H1 (cell line): ENCODE results near the gene TANC1. TPM values are rescaled to one million over a fixed set of nuclear protein-coding genes. Genes with fewer than 3 reads are reported as not detected.

ENCODE experiments used
- CTCF ChIA-PET: fragments of 300-600 bp; sonication (Branson Sonifier 250); formaldehyde crosslinking; loops from one replicate; lab custom pipeline; 2021; ENCODE audit not compliant: partially characterized antibody; lab: Charles Lee
- POLR2A ChIA-PET: fragments of 300-600 bp; sonication (Branson Sonifier 250); formaldehyde crosslinking; loops from one replicate; lab custom pipeline; 2021; ENCODE audit warnings: inconsistent platforms; ENCODE audit not compliant: partially characterized antibody; lab: Charles Lee
- DNase-seq, 2 experiments: peaks; one replicate each; pipeline versions ENCODE4 v3.0.0 to v3.0.0-alpha.2; 2010 to 2022; ENCODE audit warnings: low spot score in 2 of 2, low read depth in 1 of 2, mixed read lengths in 1 of 2
- FAIRE-seq: peaks from 2 replicates; lab custom pipeline; 2011; peaks lifted over from hg19 to GRCh38; lab: Jason Lieb, UNC
- H2AFZ ChIP-seq: 2 replicates; pipeline ENCODE4 v1.8.1; 2012; ENCODE audit warnings: low read length, inconsistent platforms
- H2AK5ac ChIP-seq: 2 replicates; pipeline ENCODE4 v1.6.1; 2013; ENCODE audit warnings: low read depth, low read length
- H2BK120ac ChIP-seq: replicated peaks from 2 replicates; pipeline ENCODE3; 2013; ENCODE audit warnings: low read depth, low read length, inconsistent platforms
- H2BK12ac ChIP-seq: 2 replicates; pipeline ENCODE4 v1.6.1; 2013; ENCODE audit warnings: low read depth, low read length
- H2BK15ac ChIP-seq: 2 replicates; pipeline ENCODE4 v1.6.1; 2013; ENCODE audit warnings: low read length
- H2BK20ac ChIP-seq: 2 replicates; pipeline ENCODE4 v1.6.1; 2013; ENCODE audit warnings: low read length
- H2BK5ac ChIP-seq: 2 replicates; pipeline ENCODE4 v1.6.1; 2013; ENCODE audit warnings: low read depth, low read length
- H3K14ac ChIP-seq: 2 replicates; pipeline ENCODE4 v1.6.1; 2013; ENCODE audit warnings: inconsistent platforms; ENCODE audit not compliant: insufficient read length
- H3K18ac ChIP-seq: 2 replicates; pipeline ENCODE4 v1.6.1; 2013; ENCODE audit warnings: low read length; ENCODE audit errors: extremely low read depth
- H3K23ac ChIP-seq: 2 replicates; pipeline ENCODE4 v1.6.1; 2013; ENCODE audit warnings: inconsistent platforms; ENCODE audit not compliant: insufficient read length
- H3K23me2 ChIP-seq: 2 replicates; pipeline ENCODE4 v1.6.1; 2013; ENCODE audit warnings: low read depth, low read length
- H3K27ac ChIP-seq: 2 replicates; pipeline ENCODE4 v1.6.1; 2011; ENCODE audit warnings: low read depth, low read length, inconsistent platforms
- H3K27me3 ChIP-seq, 4 experiments: replicated peaks in 1 of 4; 1 replicate in 1 of 4; 2 replicates in 3 of 4; pipeline versions ENCODE4 v1.6.1 to v1.8.1; 2011 to 2013; ENCODE audit warnings: low read length in 3 of 4, mild to moderate bottlenecking in 3 of 4, inconsistent platforms in 2 of 4, mixed read lengths in 2 of 4, moderate library complexity in 1 of 4; ENCODE audit not compliant: control insufficient read depth in 3 of 4, insufficient read depth in 3 of 4; ENCODE audit errors: extremely low read depth in 1 of 4
- H3K36me3 ChIP-seq, 4 experiments: 2 replicates each; pipeline versions ENCODE4 v1.6.1 to v1.8.1; 2011 to 2013; ENCODE audit warnings: mild to moderate bottlenecking in 4 of 4, low read length in 3 of 4, moderate library complexity in 2 of 4, control low read depth in 1 of 4, inconsistent platforms in 1 of 4; ENCODE audit not compliant: insufficient read depth in 4 of 4, control insufficient read depth in 2 of 4
- H3K4ac ChIP-seq: replicated peaks from 2 replicates; pipeline ENCODE3; 2013; ENCODE audit warnings: low read length, low read depth, mixed read lengths, inconsistent platforms; ENCODE audit not compliant: insufficient read length
- H3K4me1 ChIP-seq, 4 experiments: replicated peaks in 1 of 4; 1 replicate in 1 of 4; 2 replicates in 3 of 4; pipeline versions ENCODE4 v1.6.1 to v1.8.1; 2011 to 2013; ENCODE audit warnings: low read length in 3 of 4, inconsistent platforms in 2 of 4, mixed read lengths in 1 of 4; ENCODE audit not compliant: insufficient read depth in 4 of 4, control insufficient read depth in 3 of 4
- H3K4me2 ChIP-seq, 2 experiments: 2 replicates each; pipeline versions ENCODE4 v1.6.1 to v1.8.1; 2011 to 2013; ENCODE audit warnings: low read depth in 2 of 2, low read length in 2 of 2, control low read depth in 1 of 2, inconsistent platforms in 1 of 2, mild to moderate bottlenecking in 1 of 2; ENCODE audit not compliant: insufficient read depth in 1 of 2
- H3K4me3 ChIP-seq, 4 experiments: fragments of 200-600, 300-600 bp in 1 of 4; sonication (generic), shearing (Covaris generic), sonication (Bioruptor Twin) in 1 of 4; 2 replicates each; pipeline versions ENCODE4 v1.5.1 to v1.8.1; 2011 to 2016; ENCODE audit warnings: low read length in 4 of 4, low read depth in 3 of 4, control low read depth in 2 of 4, inconsistent platforms in 2 of 4, mild to moderate bottlenecking in 2 of 4, mixed read lengths in 1 of 4, moderate library complexity in 1 of 4; ENCODE audit not compliant: insufficient read depth in 2 of 4; ENCODE audit errors: extremely low read depth in 1 of 4
- H3K56ac ChIP-seq: replicated peaks from 2 replicates; pipeline ENCODE3; 2013; ENCODE audit warnings: low read depth, mild to moderate bottlenecking, mixed read lengths, low read length, inconsistent platforms; ENCODE audit not compliant: insufficient read length
- H3K79me1 ChIP-seq: 2 replicates; pipeline ENCODE4 v1.6.1; 2013; ENCODE audit warnings: low read depth, low read length, control low read depth
- H3K79me2 ChIP-seq, 2 experiments: 2 replicates each; pipeline versions ENCODE4 v1.6.1 to v1.8.1; 2012 to 2013; ENCODE audit warnings: low read length in 2 of 2, mild to moderate bottlenecking in 2 of 2, inconsistent platforms in 1 of 2; ENCODE audit not compliant: insufficient read depth in 2 of 2, control insufficient read depth in 1 of 2
- H3K9ac ChIP-seq, 4 experiments: replicated peaks in 1 of 4; 1 replicate in 1 of 4; 2 replicates in 3 of 4; pipeline versions ENCODE4 v1.6.1 to v1.8.1; 2011 to 2013; ENCODE audit warnings: low read depth in 3 of 4, low read length in 3 of 4, control low read depth in 2 of 4, mild to moderate bottlenecking in 2 of 4, moderate library complexity in 2 of 4, inconsistent platforms in 1 of 4; ENCODE audit errors: extremely low read depth in 1 of 4
- H3K9me3 ChIP-seq, 2 experiments: 2 replicates each; pipeline versions ENCODE4 v1.6.1 to v1.8.1; 2012 to 2013; ENCODE audit warnings: mild to moderate bottlenecking in 2 of 2, moderate library complexity in 2 of 2, control low read depth in 1 of 2, inconsistent platforms in 1 of 2, low read depth in 1 of 2, low read length in 1 of 2, mixed read lengths in 1 of 2; ENCODE audit not compliant: insufficient read depth in 2 of 2
- H4K20me1 ChIP-seq, 2 experiments: replicated peaks in 1 of 2; 2 replicates each; pipeline versions ENCODE3 to v1.8.1; 2011 to 2013; ENCODE audit warnings: inconsistent platforms in 2 of 2, low read length in 2 of 2, mild to moderate bottlenecking in 1 of 2; ENCODE audit not compliant: insufficient read depth in 2 of 2, control insufficient read depth in 1 of 2
- H4K5ac ChIP-seq: 2 replicates; pipeline ENCODE4 v1.6.1; 2013; ENCODE audit warnings: low read length, low read depth, mixed read lengths, inconsistent platforms; ENCODE audit not compliant: insufficient read length
- H4K8ac ChIP-seq: 2 replicates; pipeline ENCODE4 v1.8.0; 2013; ENCODE audit warnings: mild to moderate bottlenecking, moderate library complexity, low read length, inconsistent platforms; ENCODE audit not compliant: insufficient read depth; ENCODE audit errors: extremely low read depth
- H4K91ac ChIP-seq: replicated peaks from 2 replicates; pipeline ENCODE3; 2013; ENCODE audit warnings: low read length, mixed read lengths, inconsistent platforms; ENCODE audit not compliant: insufficient read length
- BACH1 ChIP-seq: IDR thresholded peaks from 2 replicates; pipeline ENCODE4 v1.6.1; 2012; ENCODE audit warnings: low read length, improper control_type of control experiment
- CBX5 ChIP-seq: fragments of 300-800, 300-1000 bp; sonication (generic); IDR thresholded peaks from 2 replicates; pipeline ENCODE4 v1.7.1; 2016; ENCODE audit warnings: antibody characterized with exemption, low read length, low read depth
- RFX5 ChIP-seq: IDR thresholded peaks from 2 replicates; pipeline ENCODE4 v1.6.1; 2011; ENCODE audit warnings: low read depth, low read length, improper control_type of control experiment, borderline replicate concordance
- SIN3A ChIP-seq, 2 experiments: IDR thresholded peaks in 1 of 2; conservative IDR thresholded peaks in 1 of 2; 2 replicates each; pipeline ENCODE4 v1.6.1; 2011 to 2012; ENCODE audit warnings: low read length in 2 of 2, improper control_type of control experiment in 1 of 2, low read depth in 1 of 2, mild to moderate bottlenecking in 1 of 2
- SUZ12 ChIP-seq: fragments of 200-600 bp; sonication (generic); IDR thresholded peaks from 2 replicates; pipeline ENCODE4 v1.6.1; 2012; ENCODE audit warnings: mild to moderate bottlenecking, inconsistent platforms, low read length, moderate library complexity, mixed read lengths
- TEAD4 ChIP-seq: IDR thresholded peaks from 2 replicates; pipeline ENCODE4 v1.6.1; 2012; ENCODE audit warnings: low read depth, low read length, inconsistent platforms, mixed read lengths
- WGBS, 2 experiments: shearing (Covaris generic) in 1 of 2; methylation state at CpG; one replicate each; pipeline versions ENCODE4 v1.1.6 to v1.1.7; 2013 to 2015; ENCODE audit warnings: low lambda C conversion rate in 2 of 2, mixed read lengths in 2 of 2, inconsistent platforms in 1 of 2, low coverage in 1 of 2, missing lambda C conversion rate in 1 of 2; ENCODE audit not compliant: insufficient replicate concordance in 2 of 2, insufficient coverage in 1 of 2, insufficient read length in 1 of 2; ENCODE audit errors: extremely low coverage in 1 of 2, missing lambda C conversion rate in 1 of 2; 5-methylcytosine and 5-hydroxymethylcytosine counted together
- polyA plus RNA-seq, 7 experiments: library from polyadenylated mRNA; depleted of rRNA in 3 of 7; stranded (reverse) in 5 of 7; unstranded in 2 of 7; fragments of >200 nt in 5 of 7; fragments of 200-250 nt in 2 of 7; gene quantifications; 1 replicate in 5 of 7; 2 replicates in 1 of 7; 4 replicates in 1 of 7; pipeline versions ENCODE4 v1.2.1 to v1.2.3, GENCODE V29; 2011 to 2013; ENCODE audit warnings: missing spikeins in 2 of 7, mixed read lengths in 2 of 7
- total RNA-seq: library from RNA; stranded (reverse); fragmentation: NEBNext Ultra II Directional; extraction: Animal tissue kit (Norgen Biotek cat#: 25700); gene quantifications from 2 replicates; pipeline ENCODE4 v1.2.1, GENCODE V29; 2021
- TF ChIP-seq, protein P1 (sequence below): IDR thresholded peaks from 2 replicates; pipeline ENCODE4 v1.6.1; 2012; ENCODE audit warnings: low read length, inconsistent platforms

The TANC1 gene
- total and polyA plus RNA-seq, 2 of the 8 experiments (the other 6 are each of a cell fraction or from before 2014, with no cell fraction given): 4.1 to 7.6 TPM

DNA sequence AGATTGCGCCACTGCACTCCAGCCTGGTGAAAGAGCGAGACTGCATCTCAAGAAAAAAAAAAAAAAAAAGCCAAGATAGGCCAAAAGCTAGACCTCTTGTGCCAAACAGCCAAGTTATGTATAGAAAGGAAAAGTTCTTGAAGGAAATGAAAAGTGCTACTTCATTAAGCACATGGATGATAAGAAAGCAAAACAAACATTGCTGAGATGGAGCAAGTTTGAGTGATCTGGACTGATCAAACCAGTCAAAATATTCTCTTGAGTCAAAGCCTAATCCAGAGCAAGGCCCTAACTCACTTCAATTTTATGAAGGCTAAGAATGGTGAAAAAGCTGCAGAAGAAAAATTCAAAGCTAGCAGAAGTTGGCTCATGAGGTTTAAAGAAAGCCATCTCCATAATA lies 28.1 kb upstream of the TANC1 start:
- no peaks in the 10 kb centered on the region for H3K36me3 ChIP-seq
- WGBS, 2 experiments: no CpG with 5 or more reads among the region's 2 CpGs
- H3K56ac ChIP-seq: no peak overlapping the region
- H3K9me3 ChIP-seq: no peaks in the 10 kb centered on the region
- no peak overlapping the region for H2BK20ac ChIP-seq
- no peak overlapping the region for H4K8ac ChIP-seq
- no peak overlapping the region for H2AK5ac ChIP-seq
- no peaks in the 10 kb centered on the region for H3K27me3 ChIP-seq
- no peaks in the 10 kb centered on the region for H3K23me2 ChIP-seq
- no peak overlapping the region for H2BK12ac ChIP-seq
- H2BK15ac ChIP-seq: no peak overlapping the region
- TF ChIP-seq RFX5: no peak
- TF ChIP-seq, protein P1, sequence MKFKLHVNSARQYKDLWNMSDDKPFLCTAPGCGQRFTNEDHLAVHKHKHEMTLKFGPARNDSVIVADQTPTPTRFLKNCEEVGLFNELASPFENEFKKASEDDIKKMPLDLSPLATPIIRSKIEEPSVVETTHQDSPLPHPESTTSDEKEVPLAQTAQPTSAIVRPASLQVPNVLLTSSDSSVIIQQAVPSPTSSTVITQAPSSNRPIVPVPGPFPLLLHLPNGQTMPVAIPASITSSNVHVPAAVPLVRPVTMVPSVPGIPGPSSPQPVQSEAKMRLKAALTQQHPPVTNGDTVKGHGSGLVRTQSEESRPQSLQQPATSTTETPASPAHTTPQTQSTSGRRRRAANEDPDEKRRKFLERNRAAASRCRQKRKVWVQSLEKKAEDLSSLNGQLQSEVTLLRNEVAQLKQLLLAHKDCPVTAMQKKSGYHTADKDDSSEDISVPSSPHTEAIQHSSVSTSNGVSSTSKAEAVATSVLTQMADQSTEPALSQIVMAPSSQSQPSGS: no peak
- TF ChIP-seq SUZ12: no peak
- no peak for TF ChIP-seq BACH1
- no peak for TF ChIP-seq CBX5
- no peak for TF ChIP-seq TEAD4
- no peak for TF ChIP-seq SIN3A (conservative IDR thresholded peaks at IDR 0.05 in 1 of 2, IDR thresholded peaks at IDR 0.05 in 1 of 2; ENCODE audit: low read depth in 1 of 2, low read length in 2 of 2)
- ChIA-PET POLR2A (no interaction called here), CTCF (interaction anchor here (0.7 kb wide), 1 partner anchor 62 kb away, joined by 3 read pairs; no protein-coding TSS in a partner anchor)
- no peak for DNase-seq
- H2BK120ac ChIP-seq: no peak overlapping the region
- FAIRE-seq: no peak
- H3K9ac ChIP-seq: no peak overlapping the region
- no peak overlapping the region for H3K4ac ChIP-seq
- H4K91ac ChIP-seq: no peak overlapping the region
- H3K4me3 ChIP-seq: no peak overlapping the region
- H3K79me2 ChIP-seq: no peaks in the 10 kb centered on the region
- H3K4me1 ChIP-seq: peaks cover 0 to 1% (median under 1%) of the 10 kb centered on the region in 4 experiments; a peak in 2 of 7 replicates
- H3K23ac ChIP-seq: no peak overlapping the region
- H4K5ac ChIP-seq: no peak overlapping the region
- H4K20me1 ChIP-seq: no peaks in the 10 kb centered on the region
- no peak overlapping the region for H2BK5ac ChIP-seq
- no peaks in the 10 kb centered on the region for H3K79me1 ChIP-seq
- no peak overlapping the region for H3K27ac ChIP-seq
- no peak overlapping the region for H3K4me2 ChIP-seq
- no peak overlapping the region for H3K14ac ChIP-seq
- H3K18ac ChIP-seq: no peak overlapping the region
- no peak overlapping the region for H2AFZ ChIP-seq
